ENCODE results near the gene SYT9.

The SYT9 gene

DNA sequence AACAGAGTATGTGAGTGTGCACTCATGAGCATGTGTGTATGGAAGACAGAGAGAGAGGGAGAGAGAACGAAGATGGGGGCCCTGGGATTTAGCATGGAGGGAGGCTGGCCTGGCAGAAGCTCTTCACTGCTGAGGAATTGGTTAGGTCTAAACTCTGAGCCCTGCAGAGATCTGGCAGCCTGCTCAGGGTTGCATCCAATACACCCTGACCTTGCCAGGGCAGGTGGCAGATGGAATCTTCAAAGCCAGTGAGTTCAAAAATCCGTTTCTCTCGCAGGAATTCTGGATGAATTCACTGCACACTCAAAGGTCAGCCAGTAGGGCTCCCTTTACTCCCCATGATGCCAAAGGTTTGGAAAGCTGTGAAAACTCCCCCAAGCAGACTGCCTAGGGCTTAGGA lies 172.2 kb downstream of the SYT9 start:
- Histone ChIP-seq H4K20me1 (ENCODE audit: insufficient read depth, low read length) (no peaks in the 10 kb centered on the region), H3K4me2 (ENCODE audit: low read length) (no peak overlapping the region), H3K4me3 (ENCODE audit: low read length) (no peak overlapping the region), H3K27ac (ENCODE audit: low read length) (no peak overlapping the region), H2AFZ (ENCODE audit: low read depth, low read length) (no peak overlapping the region), H3K79me2 (ENCODE audit: low read length) (no peaks in the 10 kb centered on the region), H3K9ac (ENCODE audit: low read length) (no peak overlapping the region), H3K27me3 (ENCODE audit: low read depth, low read length) (no peaks in the 10 kb centered on the region), H3K36me3 (replicated peaks; ENCODE audit: low read depth, low read length) (no peaks in the 10 kb centered on the region), H3K4me1 (ENCODE audit: low read length) (peaks cover 15% of the 10 kb centered on the region), H3K9me3 (ENCODE audit: insufficient read depth, low read length) (no peaks in the 10 kb centered on the region)
- no peak for TF ChIP-seq EZH2phosphoT487 (IDR thresholded peaks at IDR 0.05; ENCODE audit: low read depth)
- TF ChIP-seq, protein P1, sequence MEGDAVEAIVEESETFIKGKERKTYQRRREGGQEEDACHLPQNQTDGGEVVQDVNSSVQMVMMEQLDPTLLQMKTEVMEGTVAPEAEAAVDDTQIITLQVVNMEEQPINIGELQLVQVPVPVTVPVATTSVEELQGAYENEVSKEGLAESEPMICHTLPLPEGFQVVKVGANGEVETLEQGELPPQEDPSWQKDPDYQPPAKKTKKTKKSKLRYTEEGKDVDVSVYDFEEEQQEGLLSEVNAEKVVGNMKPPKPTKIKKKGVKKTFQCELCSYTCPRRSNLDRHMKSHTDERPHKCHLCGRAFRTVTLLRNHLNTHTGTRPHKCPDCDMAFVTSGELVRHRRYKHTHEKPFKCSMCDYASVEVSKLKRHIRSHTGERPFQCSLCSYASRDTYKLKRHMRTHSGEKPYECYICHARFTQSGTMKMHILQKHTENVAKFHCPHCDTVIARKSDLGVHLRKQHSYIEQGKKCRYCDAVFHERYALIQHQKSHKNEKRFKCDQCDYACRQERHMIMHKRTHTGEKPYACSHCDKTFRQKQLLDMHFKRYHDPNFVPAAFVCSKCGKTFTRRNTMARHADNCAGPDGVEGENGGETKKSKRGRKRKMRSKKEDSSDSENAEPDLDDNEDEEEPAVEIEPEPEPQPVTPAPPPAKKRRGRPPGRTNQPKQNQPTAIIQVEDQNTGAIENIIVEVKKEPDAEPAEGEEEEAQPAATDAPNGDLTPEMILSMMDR (IDR thresholded peaks at IDR 0.05; ENCODE audit: low read depth, low read length), result no peak

DNA sequence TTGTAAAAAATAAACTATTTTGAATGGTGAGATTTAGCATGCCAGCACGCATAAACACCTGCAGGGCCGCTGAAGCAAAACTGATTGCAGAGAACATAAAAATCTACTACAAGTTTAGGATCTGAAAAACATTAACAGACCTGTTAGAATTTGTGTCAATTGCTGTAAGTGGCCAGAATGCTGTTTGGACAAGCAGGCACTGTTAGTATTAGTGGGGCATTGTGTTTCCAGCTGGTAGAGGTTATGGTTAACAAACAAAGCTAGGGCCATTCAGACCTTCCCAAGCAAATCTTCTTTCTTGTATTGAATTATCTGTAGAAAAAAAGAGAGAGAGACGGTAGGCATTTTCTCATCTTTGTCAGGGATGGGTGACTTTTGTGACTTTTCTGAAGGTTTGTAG lies 176.0 kb downstream of the SYT9 start:
- H3K79me2 ChIP-seq (ENCODE audit: low read length), result no peaks in the 10 kb centered on the region
- H3K9me3 ChIP-seq (ENCODE audit: insufficient read depth, low read length), result no peaks in the 10 kb centered on the region
- H3K4me3 ChIP-seq (ENCODE audit: low read length), result no peak overlapping the region
- H3K4me2 ChIP-seq (ENCODE audit: low read length), result no peak overlapping the region
- no peak overlapping the region for H2AFZ ChIP-seq (ENCODE audit: low read depth, low read length)
- no peaks in the 10 kb centered on the region for H4K20me1 ChIP-seq (ENCODE audit: insufficient read depth, low read length)
- H3K9ac ChIP-seq (ENCODE audit: low read length), result no peak overlapping the region
- TF ChIP-seq EZH2phosphoT487 (IDR thresholded peaks at IDR 0.05; ENCODE audit: low read depth), result no peak
- TF ChIP-seq, protein P1 (IDR thresholded peaks at IDR 0.05; ENCODE audit: low read depth, low read length), result no peak
- no peaks in the 10 kb centered on the region for H3K36me3 ChIP-seq (replicated peaks; ENCODE audit: low read depth, low read length)
- H3K4me1 ChIP-seq (ENCODE audit: low read length), result peaks cover 11% of the 10 kb centered on the region
- no peak overlapping the region for H3K27ac ChIP-seq (ENCODE audit: low read length)
- H3K27me3 ChIP-seq (ENCODE audit: low read depth, low read length), result no peaks in the 10 kb centered on the region

DNA sequence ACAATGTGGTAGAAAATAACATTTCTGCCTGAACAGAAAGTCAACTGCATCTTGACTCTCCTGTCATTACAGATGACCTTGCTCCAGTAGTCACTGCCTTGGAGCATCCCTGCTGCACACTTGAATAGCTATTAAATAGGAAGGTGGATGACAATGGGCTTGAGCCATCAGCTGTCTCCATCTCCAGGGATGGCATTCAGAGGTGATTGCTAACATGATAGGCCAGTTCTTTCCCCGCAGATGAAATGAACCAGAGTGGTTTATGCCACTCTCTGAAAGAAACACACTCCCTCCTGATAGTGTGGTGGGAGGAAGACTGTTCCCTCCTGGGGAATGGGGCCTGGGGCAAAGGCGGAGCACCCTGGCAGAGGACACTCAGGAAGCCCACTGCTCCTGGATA lies 176.5 kb downstream of the SYT9 start:
- TF ChIP-seq EZH2phosphoT487 (IDR thresholded peaks at IDR 0.05; ENCODE audit: low read depth), result no peak
- TF ChIP-seq, protein P1 (IDR thresholded peaks at IDR 0.05; ENCODE audit: low read depth, low read length), result no peak
- Histone ChIP-seq H3K9ac (ENCODE audit: low read length) (no peak overlapping the region), H3K27me3 (ENCODE audit: low read depth, low read length) (no peaks in the 10 kb centered on the region), H3K4me2 (ENCODE audit: low read length) (no peak overlapping the region), H3K79me2 (ENCODE audit: low read length) (no peaks in the 10 kb centered on the region), H3K4me3 (ENCODE audit: low read length) (no peak overlapping the region), H3K36me3 (replicated peaks; ENCODE audit: low read depth, low read length) (no peaks in the 10 kb centered on the region), H3K27ac (ENCODE audit: low read length) (no peak overlapping the region), H4K20me1 (ENCODE audit: insufficient read depth, low read length) (no peaks in the 10 kb centered on the region), H3K4me1 (ENCODE audit: low read length) (peaks cover 6% of the 10 kb centered on the region), H2AFZ (ENCODE audit: low read depth, low read length) (no peak overlapping the region), H3K9me3 (ENCODE audit: insufficient read depth, low read length) (no peaks in the 10 kb centered on the region)

DNA sequence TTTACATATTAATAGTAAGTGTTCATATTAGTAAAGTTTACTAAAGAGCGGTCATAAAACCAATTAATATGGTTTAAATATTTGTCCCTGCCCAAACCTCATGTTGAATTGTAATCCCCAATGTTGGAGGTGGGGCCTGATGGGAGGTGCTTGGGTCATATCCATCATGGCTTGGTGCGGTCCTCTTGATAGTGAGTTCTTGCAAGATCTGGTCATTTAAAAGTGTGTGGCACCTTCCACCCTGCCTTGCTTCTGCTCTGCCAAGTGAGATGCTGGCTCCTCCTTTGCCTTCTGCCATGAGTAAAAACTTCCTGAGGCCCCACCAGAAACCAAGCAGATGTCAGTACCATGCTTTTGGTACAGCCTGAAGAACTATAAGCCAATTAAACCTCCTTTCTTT lies 178.8 kb downstream of the SYT9 start:
- Histone ChIP-seq H3K27ac (ENCODE audit: low read length) (no peak overlapping the region), H3K36me3 (replicated peaks; ENCODE audit: low read depth, low read length) (no peaks in the 10 kb centered on the region)

More for the DNA sequence above, 178.8 kb downstream of the SYT9 start:
- Histone ChIP-seq H3K4me3 (ENCODE audit: low read length) (no peak overlapping the region), H3K4me1 (ENCODE audit: low read length) (no peaks in the 10 kb centered on the region), H3K79me2 (ENCODE audit: low read length) (no peaks in the 10 kb centered on the region), H2AFZ (ENCODE audit: low read depth, low read length) (no peak overlapping the region), H3K9me3 (ENCODE audit: insufficient read depth, low read length) (no peaks in the 10 kb centered on the region), H4K20me1 (ENCODE audit: insufficient read depth, low read length) (no peaks in the 10 kb centered on the region), H3K9ac (ENCODE audit: low read length) (no peak overlapping the region), H3K4me2 (ENCODE audit: low read length) (no peak overlapping the region), H3K27me3 (ENCODE audit: low read depth, low read length) (no peaks in the 10 kb centered on the region)
- no peak for TF ChIP-seq EZH2phosphoT487 (IDR thresholded peaks at IDR 0.05; ENCODE audit: low read depth)
- TF ChIP-seq, protein P1 (IDR thresholded peaks at IDR 0.05; ENCODE audit: low read depth, low read length), result no peak
